ENCODE results near the gene IFNGR2.
"Not testable (repeated sequence)": the region's sequence is repeated elsewhere in the genome, so short reads cannot be mapped to it uniquely, and the experiment has no call there.

The IFNGR2 gene

DNA sequence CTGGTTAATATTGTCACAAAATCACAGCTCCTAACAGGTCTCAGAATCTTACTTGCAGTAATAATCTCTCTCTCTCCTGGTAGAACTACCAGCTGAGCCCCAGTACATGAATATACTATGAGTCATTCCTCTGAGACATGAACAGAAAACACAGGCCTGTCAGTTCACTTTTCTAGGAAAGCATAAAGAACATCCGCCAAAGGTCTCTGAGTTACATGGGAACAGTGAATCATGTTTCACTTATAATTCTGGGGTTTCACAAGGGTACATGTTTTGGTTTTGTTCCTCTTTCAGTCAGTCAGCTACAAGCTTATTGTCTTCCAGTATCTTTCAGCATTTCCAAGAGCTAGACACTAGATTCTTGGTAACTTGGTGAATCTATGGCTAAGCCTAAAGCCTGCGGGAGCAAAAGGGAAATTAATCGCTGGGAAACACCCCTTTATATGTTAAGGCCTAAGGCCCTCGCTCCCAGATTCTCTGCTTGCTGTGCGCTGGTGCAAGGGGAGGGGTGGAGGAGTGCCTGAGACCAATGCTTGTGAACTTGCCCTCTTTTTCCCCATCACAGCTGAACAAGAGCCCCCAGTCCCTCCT is 31.7 kb downstream of the IFNGR2 start:
- DNase-seq (ENCODE audit: extremely low read depth in 1 of 2, low read depth in 1 of 2) = peak in 1 of 2 donors; percentile 5

DNA sequence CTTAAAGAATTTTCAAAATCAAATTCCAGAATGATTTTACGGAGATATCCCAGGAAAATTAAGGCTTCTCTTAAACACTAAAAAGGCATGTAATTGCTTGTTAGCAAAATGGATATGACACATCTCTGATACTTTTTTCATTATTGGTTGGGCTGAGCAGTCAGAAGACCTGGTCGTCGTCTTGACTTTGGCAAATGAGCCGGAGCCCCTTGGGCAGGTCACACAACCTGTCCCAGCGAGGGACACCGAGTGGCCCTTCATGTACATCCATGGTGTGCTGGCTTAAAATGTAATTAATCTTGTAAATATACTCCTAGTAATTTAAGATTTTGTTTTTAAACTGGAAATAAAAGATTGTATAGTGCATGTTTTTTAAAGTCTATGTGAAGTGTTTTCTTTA is 33.9 kb downstream of the IFNGR2 start:
- no peak for DNase-seq (ENCODE audit: extremely low read depth in 1 of 2, low read depth in 1 of 2)

- no peak for DNase-seq (ENCODE audit: extremely low read depth in 1 of 2, low read depth in 1 of 2)
Observed at GRCh38 chr21:33441489-33442477, 38.6 kb downstream of the IFNGR2 start.

- no peak for DNase-seq (ENCODE audit: extremely low read depth in 1 of 2, low read depth in 1 of 2)
Observed at GRCh38 chr21:33443194-33443593, 40.0 kb downstream of the IFNGR2 start.

GRCh38 chr21:33444499-33444898 is 41.3 kb downstream of the IFNGR2 start:
- DNase-seq (ENCODE audit: extremely low read depth in 1 of 2, low read depth in 1 of 2) = no peak

DNA sequence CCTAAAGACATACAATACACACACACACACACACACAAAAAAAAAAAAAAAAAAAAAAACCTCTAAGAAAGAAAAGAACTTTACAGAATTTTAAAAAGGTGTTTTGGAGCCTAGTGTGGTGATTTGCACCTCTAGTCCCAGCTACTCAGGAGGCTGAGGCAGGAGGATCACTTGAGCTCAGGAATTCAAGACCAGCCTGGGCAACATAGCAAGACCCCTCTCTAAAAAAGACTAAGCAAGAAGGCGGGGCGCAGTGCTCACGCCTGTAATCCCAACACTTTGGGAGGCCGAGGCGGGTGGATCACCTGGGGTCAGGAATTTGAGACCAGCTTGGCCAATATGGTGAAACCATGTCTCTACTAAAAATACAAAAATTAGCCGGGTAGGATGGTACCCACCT is 43.4 kb downstream of the IFNGR2 start:
- DNase-seq (ENCODE audit: extremely low read depth in 1 of 2, low read depth in 1 of 2) = not testable (repeated sequence)

GRCh38 chr21:33449616-33450015 is 46.4 kb downstream of the IFNGR2 start:
- no peak for DNase-seq (ENCODE audit: extremely low read depth in 1 of 2, low read depth in 1 of 2)

- DNase-seq (ENCODE audit: extremely low read depth in 1 of 2, low read depth in 1 of 2) = no peak
Observed at GRCh38 chr21:33451634-33452071, 48.4 kb downstream of the IFNGR2 start.

GRCh38 chr21:33452362-33452761 is 49.1 kb downstream of the IFNGR2 start:
- no peak for DNase-seq (ENCODE audit: extremely low read depth in 1 of 2, low read depth in 1 of 2)

GRCh38 chr21:33455686-33456446 is 52.7 kb downstream of the IFNGR2 start:
- no peak for DNase-seq (ENCODE audit: extremely low read depth in 1 of 2, low read depth in 1 of 2)

- DNase-seq (ENCODE audit: extremely low read depth in 1 of 2, low read depth in 1 of 2) = no peak
Observed at GRCh38 chr21:33458861-33459260, 55.6 kb downstream of the IFNGR2 start.

DNA sequence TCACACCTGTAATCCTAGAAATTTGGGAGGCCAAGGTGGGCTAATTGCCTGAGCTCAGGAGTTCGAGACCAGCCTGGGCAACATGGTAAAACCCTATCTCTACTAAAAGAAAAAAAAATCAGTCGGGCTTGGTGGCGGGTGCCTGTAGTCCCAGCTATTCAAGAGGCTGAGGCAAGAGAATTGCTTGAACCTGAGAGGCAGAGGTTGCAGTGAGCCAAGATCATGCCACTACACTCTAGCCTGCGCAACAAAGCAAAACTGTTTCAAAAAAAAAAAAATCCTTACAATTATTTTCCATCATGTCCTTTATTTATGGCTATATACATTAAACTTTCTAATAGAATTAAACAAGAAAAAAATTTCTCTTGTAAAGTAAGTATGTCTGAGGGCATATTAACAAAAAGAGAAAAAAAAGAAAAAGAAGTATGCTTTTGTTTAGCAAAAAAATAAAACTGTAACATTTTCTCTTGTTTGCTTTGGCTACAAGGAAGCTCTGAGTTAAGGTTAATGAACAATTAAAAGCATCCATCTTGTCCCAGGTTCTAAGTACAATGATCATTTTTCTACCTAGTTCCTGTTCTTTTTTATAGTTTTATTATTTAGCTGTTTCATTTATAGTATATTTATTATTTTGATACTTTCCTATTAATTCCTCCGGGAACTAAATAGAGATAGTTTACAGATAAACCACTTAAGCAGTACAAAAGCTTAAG is 58.5 kb downstream of the IFNGR2 start:
- no peak for DNase-seq (ENCODE audit: extremely low read depth in 1 of 2, low read depth in 1 of 2)

- DNase-seq (ENCODE audit: extremely low read depth in 1 of 2, low read depth in 1 of 2) = not testable (repeated sequence)
Observed at GRCh38 chr21:33469183-33469582, 66.0 kb downstream of the IFNGR2 start.

DNA sequence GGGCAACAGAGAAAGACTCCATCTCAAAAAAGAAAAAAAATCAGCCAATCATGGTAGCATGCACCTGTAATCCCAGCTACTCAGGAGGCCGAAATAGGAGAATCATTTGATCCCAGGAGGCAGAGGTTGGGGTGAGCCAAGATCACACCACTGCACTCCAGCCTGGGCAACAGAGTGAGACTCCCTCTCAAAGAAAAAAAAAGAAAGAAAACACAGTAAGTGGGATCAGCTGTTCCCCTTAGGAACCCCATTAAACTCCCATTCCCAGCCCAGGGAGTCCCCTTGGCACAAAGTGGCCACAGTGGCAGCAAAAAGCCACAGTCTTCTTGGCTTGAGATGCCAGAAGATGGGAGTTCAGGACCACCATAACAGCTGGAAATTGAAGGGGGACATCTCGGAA is 67.5 kb downstream of the IFNGR2 start:
- no peak for DNase-seq (ENCODE audit: extremely low read depth in 1 of 2, low read depth in 1 of 2)

DNA sequence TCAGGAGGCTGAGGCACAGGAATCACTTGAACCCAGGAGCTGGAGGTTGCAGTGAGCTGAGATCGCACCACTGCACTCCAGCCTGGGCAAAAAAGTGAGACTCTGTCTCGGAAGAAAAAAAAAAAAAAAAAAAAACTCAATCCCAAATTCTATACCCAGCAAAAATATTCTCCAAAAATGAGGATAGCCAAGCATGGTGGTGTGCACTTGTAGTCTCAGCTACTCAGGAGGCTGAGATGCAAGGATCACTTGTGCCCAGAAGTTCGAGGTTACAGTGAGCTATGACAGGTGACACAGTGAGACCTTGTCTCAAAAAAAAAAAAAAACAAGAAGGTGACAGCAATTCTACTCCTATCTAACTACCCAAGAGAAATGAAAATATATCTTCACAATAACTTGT is 70.1 kb downstream of the IFNGR2 start:
- no peak for DNase-seq (ENCODE audit: extremely low read depth in 1 of 2, low read depth in 1 of 2)

- no peak for DNase-seq (ENCODE audit: extremely low read depth in 1 of 2, low read depth in 1 of 2)
Observed at GRCh38 chr21:33477066-33477465, 73.9 kb downstream of the IFNGR2 start.

GRCh38 chr21:33478182-33478581 is 75.0 kb downstream of the IFNGR2 start:
- no peak for DNase-seq (ENCODE audit: extremely low read depth in 1 of 2, low read depth in 1 of 2)

DNA sequence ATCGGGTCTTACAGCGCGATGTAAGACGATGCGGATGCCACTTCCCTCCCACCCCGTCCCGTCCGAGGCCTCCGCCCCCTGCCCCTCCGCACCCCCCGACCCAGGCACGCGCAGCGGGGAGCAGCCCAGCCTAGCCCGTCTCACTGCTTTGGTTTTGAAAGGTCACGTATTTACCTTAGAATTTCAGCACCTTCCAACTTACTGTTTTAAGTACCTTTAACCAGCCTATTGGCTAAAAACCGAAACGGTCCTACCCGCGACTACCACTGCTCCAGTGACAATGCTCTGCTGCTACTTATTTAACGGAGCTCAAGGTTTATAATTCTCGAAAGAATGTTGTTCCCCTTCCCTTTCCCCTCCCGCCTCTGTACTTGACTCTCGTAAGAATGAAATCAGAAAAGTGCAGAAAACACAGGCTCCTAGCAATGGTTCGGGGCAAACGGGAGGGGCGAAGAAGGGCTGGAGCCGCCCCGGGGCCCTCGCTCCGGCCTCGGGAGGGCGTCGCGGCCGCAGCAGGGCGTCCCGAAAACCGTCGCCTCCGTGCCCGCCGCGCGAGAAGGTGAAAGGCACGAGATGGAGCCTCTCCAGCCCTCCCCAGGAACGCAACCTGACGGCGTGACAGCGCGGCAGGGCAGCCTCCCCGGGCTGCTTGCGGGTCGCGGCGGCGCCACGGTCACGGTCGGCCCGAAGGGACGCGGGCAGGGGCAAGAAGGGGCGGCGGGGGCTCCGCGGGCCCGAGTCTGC is 75.9 kb downstream of the IFNGR2 start:
- peak in 1 of 2 donors; percentile 6 for DNase-seq (ENCODE audit: extremely low read depth in 1 of 2, low read depth in 1 of 2)

- peak; percentile 95 to 98 for DNase-seq (ENCODE audit: extremely low read depth in 1 of 2, low read depth in 1 of 2)
Observed at GRCh38 chr21:33479679-33480480, 76.7 kb downstream of the IFNGR2 start, which contains the start of gene TMEM50B. TMEM50B (minus strand) TSS chr21:33479974; CDS start chr21:33468885, 11,089 bp downstream.
